AG09319 (cell line): ENCODE data around the gene GRSF1.
"Not testable (repeated sequence)": the region's sequence is repeated elsewhere in the genome, so short reads cannot be mapped to it uniquely, and the experiment has no call there.

Experiments
- DNase-seq: peaks from one replicate; pipeline ENCODE4 v3.0.0-alpha.2; 2010; ENCODE audit warnings: low read depth; ENCODE audit errors: extremely low read depth
- TF ChIP-seq, protein P1 (sequence below): IDR thresholded peaks from 2 replicates; pipeline ENCODE4 v1.5.1; 2011; ENCODE audit warnings: low read depth, mild to moderate bottlenecking, inconsistent platforms, low read length, moderate library complexity

Gene GRSF1

DNA sequence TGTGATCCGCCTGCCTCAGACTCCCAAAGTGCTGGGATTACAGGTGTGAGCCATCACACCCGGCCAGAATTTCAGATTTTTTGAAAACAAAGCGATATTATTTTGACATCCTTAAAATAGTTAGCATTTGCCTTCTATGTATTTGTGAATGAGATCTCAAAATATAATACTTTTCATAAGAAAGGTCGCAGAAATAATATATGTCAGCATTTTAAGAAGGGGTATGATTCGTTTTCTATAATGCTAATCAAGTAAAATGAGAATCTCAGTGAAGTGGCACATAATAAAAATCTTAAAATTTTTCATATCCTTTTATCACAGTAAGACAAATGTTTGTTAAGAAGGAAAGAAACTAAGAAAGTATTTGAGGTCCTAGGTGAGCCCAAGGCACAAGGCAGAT, 52.2 kb downstream of the GRSF1 start:
- TF ChIP-seq, protein P1, sequence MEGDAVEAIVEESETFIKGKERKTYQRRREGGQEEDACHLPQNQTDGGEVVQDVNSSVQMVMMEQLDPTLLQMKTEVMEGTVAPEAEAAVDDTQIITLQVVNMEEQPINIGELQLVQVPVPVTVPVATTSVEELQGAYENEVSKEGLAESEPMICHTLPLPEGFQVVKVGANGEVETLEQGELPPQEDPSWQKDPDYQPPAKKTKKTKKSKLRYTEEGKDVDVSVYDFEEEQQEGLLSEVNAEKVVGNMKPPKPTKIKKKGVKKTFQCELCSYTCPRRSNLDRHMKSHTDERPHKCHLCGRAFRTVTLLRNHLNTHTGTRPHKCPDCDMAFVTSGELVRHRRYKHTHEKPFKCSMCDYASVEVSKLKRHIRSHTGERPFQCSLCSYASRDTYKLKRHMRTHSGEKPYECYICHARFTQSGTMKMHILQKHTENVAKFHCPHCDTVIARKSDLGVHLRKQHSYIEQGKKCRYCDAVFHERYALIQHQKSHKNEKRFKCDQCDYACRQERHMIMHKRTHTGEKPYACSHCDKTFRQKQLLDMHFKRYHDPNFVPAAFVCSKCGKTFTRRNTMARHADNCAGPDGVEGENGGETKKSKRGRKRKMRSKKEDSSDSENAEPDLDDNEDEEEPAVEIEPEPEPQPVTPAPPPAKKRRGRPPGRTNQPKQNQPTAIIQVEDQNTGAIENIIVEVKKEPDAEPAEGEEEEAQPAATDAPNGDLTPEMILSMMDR = no peak
- no peak for DNase-seq

DNA sequence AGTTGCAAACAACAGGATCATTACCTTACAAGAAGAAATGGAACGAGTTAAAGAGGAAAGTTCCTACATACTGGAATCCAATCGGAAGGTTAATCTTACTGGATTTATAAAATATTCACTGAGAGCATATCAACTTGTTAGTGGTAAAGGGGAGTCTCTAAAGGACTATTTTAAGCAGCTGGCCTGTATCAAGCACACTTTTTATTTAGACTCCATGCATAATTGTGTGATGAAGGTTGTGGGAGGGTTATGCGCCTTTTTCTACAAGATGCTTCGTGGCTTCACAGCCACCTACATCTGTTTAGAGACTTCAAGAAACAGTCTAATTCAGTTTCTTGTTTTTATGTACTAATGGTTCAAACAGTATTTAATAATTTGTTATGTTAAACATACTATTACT, 56.6 kb downstream of the GRSF1 start:
- TF ChIP-seq, protein P1 = no peak
- no peak for DNase-seq

DNA sequence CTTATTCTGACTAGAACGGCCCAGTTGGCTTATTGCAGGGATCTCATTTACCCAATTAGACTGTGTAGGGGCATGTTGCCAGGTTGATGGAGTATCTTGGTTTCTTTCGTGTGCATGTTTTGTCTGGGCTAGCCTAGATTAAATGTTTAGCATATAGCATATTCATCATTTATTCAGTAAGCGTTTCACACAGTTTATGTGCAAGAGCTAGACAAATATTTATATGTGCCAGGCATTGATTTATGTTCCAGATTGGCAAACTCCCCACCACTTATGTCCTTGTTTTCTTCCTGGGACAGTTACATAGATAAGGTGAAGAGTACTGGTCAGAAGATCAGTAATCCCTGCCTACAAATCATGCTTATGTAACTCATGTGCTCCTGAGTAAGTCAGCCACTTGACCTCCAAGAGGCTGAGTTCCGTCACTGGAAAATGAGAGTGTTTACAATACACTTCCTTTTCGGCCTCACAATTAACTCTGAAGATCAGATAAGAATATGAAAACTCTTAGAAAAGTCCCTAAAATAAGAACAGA, 60.7 kb downstream of the GRSF1 start:
- DNase-seq = no peak
- TF ChIP-seq, protein P1 = no peak

DNA sequence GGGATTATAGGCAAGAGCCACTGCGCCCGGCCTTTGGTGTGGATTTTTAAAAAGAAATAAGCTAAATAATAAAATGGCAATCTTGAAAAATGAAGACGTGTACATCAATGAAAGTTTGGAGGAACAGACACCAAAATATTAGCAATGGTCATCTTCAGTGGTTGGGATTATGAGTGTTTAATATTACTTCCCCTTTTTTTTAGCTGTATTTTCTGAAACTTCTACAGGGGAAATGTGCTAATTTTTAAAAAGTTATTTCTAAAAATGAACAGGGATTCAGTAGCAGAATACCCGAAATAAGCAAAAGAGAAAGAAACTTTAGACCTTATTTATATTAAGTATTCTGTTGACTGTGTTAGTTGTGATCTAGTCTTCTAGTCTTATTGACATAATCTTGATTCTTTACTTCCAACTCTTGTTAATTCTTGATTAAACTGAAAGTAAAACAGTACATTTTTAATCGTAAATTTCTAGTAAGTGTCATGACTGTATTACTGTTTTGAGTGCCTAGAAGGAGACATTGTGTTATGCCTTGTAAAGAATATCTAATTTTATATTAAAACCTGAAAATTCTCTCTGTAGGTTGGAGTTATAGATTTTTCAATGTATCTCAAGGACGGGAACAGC, 66.6 kb downstream of the GRSF1 start:
- TF ChIP-seq, protein P1 = no peak
- DNase-seq = no peak

DNA sequence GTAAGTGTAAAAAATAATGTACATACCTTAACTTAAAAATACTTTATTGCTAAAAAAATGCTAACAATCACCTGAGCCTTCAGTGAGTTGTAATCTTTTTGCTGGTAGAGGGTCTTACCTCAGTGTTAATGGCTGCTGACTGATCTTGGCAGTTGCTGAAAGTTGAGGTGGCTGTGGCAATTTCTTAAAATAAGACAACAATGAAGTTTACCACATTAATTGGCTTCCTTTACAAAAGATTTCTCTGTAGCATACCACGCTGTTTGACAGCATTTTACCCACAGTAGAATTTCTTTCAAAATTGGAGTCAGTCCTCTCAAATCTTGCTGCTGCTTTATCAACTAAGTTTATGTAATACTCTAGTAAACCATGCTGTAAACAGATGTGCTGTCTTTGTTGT, 70.3 kb downstream of the GRSF1 start:
- not testable (repeated sequence) for DNase-seq

DNA sequence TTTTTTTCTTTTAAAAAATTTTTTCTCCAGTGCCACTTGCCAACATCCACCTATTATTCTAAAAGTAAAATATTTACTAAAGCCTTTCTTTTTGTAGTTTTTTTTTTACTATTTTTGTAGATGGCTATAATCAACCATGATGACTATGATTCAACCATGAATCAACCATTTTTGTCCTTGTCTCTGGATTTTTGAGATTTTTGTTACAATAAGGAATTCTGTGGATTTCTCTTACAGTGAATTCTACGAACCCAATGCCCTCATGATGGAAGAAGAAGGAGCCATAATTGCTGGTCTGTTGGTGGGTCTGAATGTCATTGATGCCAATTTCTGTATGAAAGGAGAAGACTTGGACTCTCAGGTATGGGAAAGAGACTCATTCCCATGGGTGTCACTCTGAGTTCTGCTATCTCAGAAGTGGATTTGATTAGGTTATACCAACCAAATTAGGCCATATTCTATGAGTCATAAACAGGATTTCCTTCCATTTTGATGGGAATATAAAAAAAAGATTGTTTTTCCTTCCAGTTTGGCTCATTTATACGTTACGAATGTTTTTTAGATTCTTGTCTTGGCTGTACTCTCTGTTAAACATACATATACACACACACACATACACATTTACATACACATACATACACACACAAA, 71.3 kb downstream of the GRSF1 start:
- DNase-seq = no peak
- TF ChIP-seq, protein P1 = no peak
